HG02678 (cell line): ENCODE measurements around the gene ZNF423.

ENCODE experiments used
- ATAC-seq: cut with Tn5 transposase; IDR thresholded peaks from one replicate; pipeline ENCODE4 v1.9.1; 2021; ENCODE audit warnings: mild to moderate bottlenecking, moderate library complexity; ENCODE audit not compliant: unreplicated experiment

The ZNF423 gene

GRCh38 chr16:49651996-49652395, 203.9 kb downstream of the ZNF423 start:
- no peak for ATAC-seq

- ATAC-seq = no peak
Measured at GRCh38 chr16:49651226-49651625, 204.7 kb downstream of the ZNF423 start.

- ATAC-seq = no peak
Measured at GRCh38 chr16:49650603-49651002, 205.3 kb downstream of the ZNF423 start.

- ATAC-seq = no peak
Measured at GRCh38 chr16:49649013-49649765, 206.7 kb downstream of the ZNF423 start.

GRCh38 chr16:49647673-49648072, 208.2 kb downstream of the ZNF423 start:
- ATAC-seq = no peak

- ATAC-seq = no peak
Measured at GRCh38 chr16:49645263-49645662, 210.6 kb downstream of the ZNF423 start.

GRCh38 chr16:49644145-49644463, 211.8 kb downstream of the ZNF423 start:
- ATAC-seq = no peak

- ATAC-seq = no peak
Measured at GRCh38 chr16:49643429-49644144, 212.3 kb downstream of the ZNF423 start.

GRCh38 chr16:49641250-49641649, 214.7 kb downstream of the ZNF423 start:
- no peak for ATAC-seq

GRCh38 chr16:49640581-49640980, 215.3 kb downstream of the ZNF423 start:
- ATAC-seq = no peak

GRCh38 chr16:49639739-49640431, 216.0 kb downstream of the ZNF423 start:
- ATAC-seq = no peak

- no peak for ATAC-seq
Measured at GRCh38 chr16:49638673-49639610, 217.0 kb downstream of the ZNF423 start.

GRCh38 chr16:49637933-49638672, 217.8 kb downstream of the ZNF423 start:
- no peak for ATAC-seq

GRCh38 chr16:49637511-49637910, 218.4 kb downstream of the ZNF423 start:
- no peak for ATAC-seq

GRCh38 chr16:49636608-49637007, 219.3 kb downstream of the ZNF423 start:
- ATAC-seq = no peak

- ATAC-seq = no peak
Measured at GRCh38 chr16:49635591-49636581, 220.0 kb downstream of the ZNF423 start.

GRCh38 chr16:49635009-49635350, 220.9 kb downstream of the ZNF423 start:
- no peak for ATAC-seq

- no peak for ATAC-seq
Measured at GRCh38 chr16:49634235-49635008, 221.5 kb downstream of the ZNF423 start.
